HG03159 (cell line): Measurements from ENCODE around the gene COQ8B.
"Not testable (repeated sequence)": the region's sequence is repeated elsewhere in the genome, so short reads cannot be mapped to it uniquely, and the experiment has no call there.

Experiments
- ATAC-seq: cut with Tn5 transposase; IDR thresholded peaks from one replicate; pipeline ENCODE4 v1.9.1; 2021; ENCODE audit warnings: mild to moderate bottlenecking, moderate library complexity; ENCODE audit not compliant: unreplicated experiment

The COQ8B gene

GRCh38 chr19:40716482-40717324 is at the start of gene COQ8B, which contains the start of gene ITPKC:
COQ8B (minus strand) TSS chr19:40716886; CDS start chr19:40714632, 2,254 bp downstream.
ITPKC (plus strand) TSS chr19:40717112; CDS start chr19:40717136, 24 bp downstream.
- peak; percentile 70 for ATAC-seq

GRCh38 chr19:40766385-40766784 is 49.7 kb upstream of the COQ8B start:
- not testable (repeated sequence) for ATAC-seq

GRCh38 chr19:40763963-40764362 is 47.3 kb upstream of the COQ8B start:
- no peak for ATAC-seq

GRCh38 chr19:40763526-40763925 is 46.8 kb upstream of the COQ8B start:
- ATAC-seq = no peak

- no peak for ATAC-seq
Measured at GRCh38 chr19:40762754-40763470, 46.2 kb upstream of the COQ8B start.

GRCh38 chr19:40759352-40759751 is 42.7 kb upstream of the COQ8B start:
- no peak for ATAC-seq

GRCh38 chr19:40758491-40758890 is 41.8 kb upstream of the COQ8B start:
- no peak for ATAC-seq

- no peak for ATAC-seq
Measured at GRCh38 chr19:40756502-40757110, 39.9 kb upstream of the COQ8B start.

GRCh38 chr19:40755791-40756190 is 39.1 kb upstream of the COQ8B start:
- ATAC-seq = no peak

GRCh38 chr19:40755248-40755624 is 38.5 kb upstream of the COQ8B start:
- ATAC-seq = no peak

- ATAC-seq = no peak
Measured at GRCh38 chr19:40754611-40755247, 38.0 kb upstream of the COQ8B start.

- no peak for ATAC-seq
Measured at GRCh38 chr19:40752257-40752781, 35.6 kb upstream of the COQ8B start.

GRCh38 chr19:40750874-40751537 is 34.3 kb upstream of the COQ8B start, which contains the start of gene SNRPA:
SNRPA (plus strand) TSS chr19:40751203; CDS start chr19:40751409, 206 bp downstream.
- ATAC-seq = peak; percentile 58

- peak; percentile 83 for ATAC-seq
Measured at GRCh38 chr19:40750058-40750873, 33.6 kb upstream of the COQ8B start, which contains the start of gene ACTMAP. ACTMAP (minus strand) TSS chr19:40750477; CDS start chr19:40749803, 674 bp downstream.

GRCh38 chr19:40747536-40747935 is 30.9 kb upstream of the COQ8B start:
- ATAC-seq = no peak

GRCh38 chr19:40745402-40745780 is 28.7 kb upstream of the COQ8B start:
- ATAC-seq = no peak

GRCh38 chr19:40744554-40745401 is 28.1 kb upstream of the COQ8B start:
- ATAC-seq = no peak

- no peak for ATAC-seq
Measured at GRCh38 chr19:40743926-40744325, 27.2 kb upstream of the COQ8B start.
